ENCODE measurements around the gene ZBTB12. TPM values are rescaled to one million over a fixed set of nuclear protein-coding genes. Genes with fewer than 3 reads are reported as not detected.

Gene ZBTB12
- total and polyA plus RNA-seq, 9 of the 15 experiments (the other 6 are each of a cell fraction or from before 2014, with no cell fraction given), result 0.03 to 12.4 (median 5.8) TPM; not detected in 1

- TF ChIP-seq RERE (CRISPR knock-in tag; IDR thresholded peaks at IDR 0.05; ENCODE audit: borderline replicate concordance), result no peak
- peak; percentile 57 for TF ChIP-seq MEIS2 (IDR thresholded peaks at IDR 0.05; ENCODE audit: partially characterized antibody)
- TF ChIP-seq ZNF175 (CRISPR knock-in tag; IDR thresholded peaks at IDR 0.05; ENCODE audit: low read depth), result 0 out of 2 replicates have a peak, but pooled peaks have one; percentile 54
- TF ChIP-seq SFPQ (IDR thresholded peaks at IDR 0.05; ENCODE audit: low read depth, low read length), result no peak
- TF ChIP-seq PHF8 (IDR thresholded peaks at IDR 0.05; ENCODE audit: borderline replicate concordance, low read length), result peak; percentile 60; the same call in 1 of the 2 replicates
- peak; percentile 85 for TF ChIP-seq SMAD4 (CRISPR knock-in tag; conservative IDR thresholded peaks at IDR 0.05)
- peak; percentile 68 for TF ChIP-seq PRDM10 (IDR thresholded peaks at IDR 0.05; ENCODE audit: partially characterized antibody)
- TF ChIP-seq ASH1L (IDR thresholded peaks at IDR 0.05; ENCODE audit: borderline replicate concordance, low read depth, partially characterized antibody), result no peak
- TF ChIP-seq ZKSCAN8 (CRISPR knock-in tag; IDR thresholded peaks at IDR 0.05), result no peak
- TF ChIP-seq JUN (IDR thresholded peaks at IDR 0.05; ENCODE audit: borderline replicate concordance, low read depth, low read length), result peak; percentile 20; the same call in 1 of the 2 replicates
- TF ChIP-seq JUN (CRISPR knock-in tag; IDR thresholded peaks at IDR 0.05; ENCODE audit: borderline replicate concordance), result peak; percentile 84; the same call in 1 of the 2 replicates
- TF ChIP-seq MAZ (CRISPR knock-in tag; conservative IDR thresholded peaks at IDR 0.05 in 1 of 2, IDR thresholded peaks at IDR 0.05 in 1 of 2), result peak; percentile 91 to 99
- TF ChIP-seq ZNF253 (CRISPR knock-in tag; conservative IDR thresholded peaks at IDR 0.05), result no peak
- peak; percentile 41 to 50 for TF ChIP-seq RAD21 (CRISPR knock-in tag; conservative IDR thresholded peaks at IDR 0.05 in 1 of 2, IDR thresholded peaks at IDR 0.05 in 1 of 2)
Measured at GRCh38 chr6:31901953-31902643, at the start of gene ZBTB12 (continued).
